HFF-Myc (cell line): ENCODE results near the gene PRDM13.

Experiments used
- DNase-seq: peaks from one replicate; pipeline ENCODE4 v3.0.0-alpha.2; 2011; ENCODE audit warnings: low read depth; ENCODE audit errors: extremely low read depth
- H3K4me3 ChIP-seq: replicated peaks from 2 replicates; pipeline ENCODE4 v1.5.1; 2011; ENCODE audit warnings: low read depth, mild to moderate bottlenecking, control low read depth, low read length
- TF ChIP-seq, protein P1 (sequence below): IDR thresholded peaks from 2 replicates; pipeline ENCODE4 v1.5.1; 2012; ENCODE audit warnings: mild to moderate bottlenecking, low read depth, low read length, control low read depth; ENCODE audit errors: missing control alignments

Gene PRDM13

DNA sequence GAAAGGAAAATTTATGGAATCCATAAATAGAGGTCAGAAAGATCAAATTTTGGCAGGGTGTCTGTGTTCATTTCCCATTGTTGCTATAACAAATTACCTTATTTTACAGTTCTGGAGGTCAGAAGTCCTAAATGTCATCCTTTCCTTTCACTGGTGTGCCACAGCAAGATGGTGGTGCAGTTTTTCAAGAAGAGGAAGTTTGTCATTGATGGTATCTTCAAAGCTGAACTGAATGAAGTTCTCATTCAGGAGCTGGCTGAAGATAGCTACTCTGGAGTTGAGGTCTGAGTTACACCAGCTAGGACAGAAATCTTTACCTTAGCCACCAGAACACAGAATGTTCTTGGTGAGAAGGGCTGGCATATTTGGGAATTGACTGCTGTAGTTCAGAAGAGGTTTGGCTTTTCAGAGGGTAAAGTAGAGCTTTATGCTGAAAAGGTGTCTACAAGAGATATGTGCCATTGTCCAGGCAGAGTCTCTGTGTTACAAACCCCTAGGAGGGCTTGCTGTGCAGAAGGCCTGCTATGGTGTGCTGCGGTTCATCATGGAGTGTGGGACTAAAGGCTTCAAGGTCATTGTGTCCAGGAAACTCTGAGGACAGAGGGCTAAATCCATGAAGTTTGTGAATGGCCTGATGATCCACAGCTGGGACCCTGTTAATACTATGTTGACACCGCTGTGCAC lies 30.9 kb upstream of the PRDM13 start:
- H3K4me3 ChIP-seq, result no peak overlapping the region
- DNase-seq, result no peak
- TF ChIP-seq, protein P1, sequence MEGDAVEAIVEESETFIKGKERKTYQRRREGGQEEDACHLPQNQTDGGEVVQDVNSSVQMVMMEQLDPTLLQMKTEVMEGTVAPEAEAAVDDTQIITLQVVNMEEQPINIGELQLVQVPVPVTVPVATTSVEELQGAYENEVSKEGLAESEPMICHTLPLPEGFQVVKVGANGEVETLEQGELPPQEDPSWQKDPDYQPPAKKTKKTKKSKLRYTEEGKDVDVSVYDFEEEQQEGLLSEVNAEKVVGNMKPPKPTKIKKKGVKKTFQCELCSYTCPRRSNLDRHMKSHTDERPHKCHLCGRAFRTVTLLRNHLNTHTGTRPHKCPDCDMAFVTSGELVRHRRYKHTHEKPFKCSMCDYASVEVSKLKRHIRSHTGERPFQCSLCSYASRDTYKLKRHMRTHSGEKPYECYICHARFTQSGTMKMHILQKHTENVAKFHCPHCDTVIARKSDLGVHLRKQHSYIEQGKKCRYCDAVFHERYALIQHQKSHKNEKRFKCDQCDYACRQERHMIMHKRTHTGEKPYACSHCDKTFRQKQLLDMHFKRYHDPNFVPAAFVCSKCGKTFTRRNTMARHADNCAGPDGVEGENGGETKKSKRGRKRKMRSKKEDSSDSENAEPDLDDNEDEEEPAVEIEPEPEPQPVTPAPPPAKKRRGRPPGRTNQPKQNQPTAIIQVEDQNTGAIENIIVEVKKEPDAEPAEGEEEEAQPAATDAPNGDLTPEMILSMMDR, result no peak

DNA sequence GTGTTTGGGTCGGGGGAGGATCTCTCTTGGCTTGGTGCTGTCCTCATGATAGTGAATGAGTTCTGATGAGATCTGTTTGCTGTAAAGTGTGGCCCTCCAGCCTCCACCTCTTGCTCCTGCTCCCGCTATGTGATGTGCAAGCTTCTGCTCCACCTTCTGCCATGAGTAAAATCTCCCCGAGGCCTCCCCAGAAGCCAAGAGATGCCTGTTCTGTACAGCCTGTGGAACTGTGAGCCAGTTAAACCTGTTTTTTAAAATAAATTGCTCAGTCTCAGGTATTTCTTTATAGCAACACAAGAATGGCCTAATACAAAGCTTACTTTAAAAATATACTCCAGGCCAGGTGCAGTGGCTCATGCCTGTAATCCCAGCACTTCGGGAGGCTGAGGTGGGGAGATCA lies 26.9 kb upstream of the PRDM13 start:
- H3K4me3 ChIP-seq, result no peak overlapping the region
- no peak for DNase-seq
- TF ChIP-seq, protein P1, result no peak

DNA sequence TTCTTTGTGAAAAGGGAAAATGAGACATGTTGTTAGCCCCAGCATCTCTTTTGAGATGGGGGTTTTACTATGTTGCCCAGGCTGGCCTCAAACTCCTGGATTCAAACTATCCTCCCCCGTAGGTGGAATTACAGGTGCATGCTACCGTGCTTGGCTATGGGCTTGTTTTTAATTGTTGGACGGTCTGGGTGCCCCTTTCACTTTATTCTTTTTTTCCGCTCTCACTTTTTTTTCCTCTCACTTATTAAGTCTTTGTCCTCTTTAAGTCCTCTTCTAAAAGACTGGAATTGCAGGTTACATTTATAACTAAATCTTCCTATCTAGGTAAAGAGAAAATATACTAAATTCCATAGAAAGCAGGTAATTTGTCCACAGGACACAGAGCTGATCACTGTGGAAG lies 18.8 kb upstream of the PRDM13 start:
- no peak overlapping the region for H3K4me3 ChIP-seq
- TF ChIP-seq, protein P1, result no peak
- DNase-seq, result no peak

DNA sequence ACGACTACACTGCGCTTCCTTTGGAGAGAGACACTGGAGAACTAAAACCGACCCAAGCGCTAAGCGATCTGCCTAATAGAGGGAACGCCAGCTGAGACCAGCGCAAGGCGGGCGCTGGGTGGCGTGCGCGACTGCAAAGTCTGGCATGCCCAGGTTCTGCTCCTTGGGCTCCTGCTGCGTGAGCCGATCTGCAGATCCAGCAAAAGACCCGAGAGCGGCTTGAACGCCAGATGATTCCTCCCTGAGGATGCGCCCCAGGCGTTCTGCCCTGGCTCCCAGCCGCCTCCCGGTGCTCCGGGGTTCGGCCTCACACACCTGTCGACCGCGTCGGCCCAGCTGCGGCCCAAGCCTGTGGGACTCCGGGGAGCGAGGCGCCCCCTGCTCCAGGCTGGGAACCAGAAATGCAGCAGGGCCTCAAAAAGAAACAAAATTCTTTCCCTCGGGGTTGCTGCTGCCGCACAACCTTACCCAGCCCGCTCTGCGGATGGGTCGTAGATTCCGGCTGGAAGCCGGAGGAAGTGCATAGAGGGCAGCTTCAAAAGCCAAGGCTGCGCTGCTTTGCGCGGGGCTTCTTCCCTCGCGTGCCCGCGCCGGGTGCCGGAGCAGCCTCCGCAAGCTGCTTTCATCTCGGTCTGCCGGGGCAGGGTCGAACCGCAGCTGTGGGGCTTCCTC lies 17.9 kb upstream of the PRDM13 start:
- TF ChIP-seq, protein P1, result peak; percentile 61
- peak; percentile 35 for DNase-seq
- H3K4me3 ChIP-seq, result peak overlapping the region; percentile 40

DNA sequence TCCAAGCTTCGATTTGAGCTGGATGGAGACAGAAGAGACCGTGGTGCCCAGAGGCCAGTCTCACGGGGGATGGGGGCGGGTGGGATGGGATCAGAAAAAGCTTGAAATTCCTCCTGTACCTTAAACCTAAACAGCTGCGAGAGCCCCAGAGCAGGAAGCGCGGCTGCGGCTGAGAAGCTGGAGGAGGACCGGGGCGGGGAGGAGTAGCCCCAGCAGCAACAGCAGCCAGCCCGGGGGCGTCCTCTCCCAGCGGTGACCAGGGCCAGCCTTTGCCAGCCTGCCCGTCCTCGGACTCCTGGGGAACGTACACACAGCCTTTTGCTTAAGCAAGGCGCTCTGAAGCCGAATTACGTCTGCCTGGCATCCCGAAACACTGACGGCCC lies 17.4 kb upstream of the PRDM13 start:
- no peak for DNase-seq
- H3K4me3 ChIP-seq, result peak overlapping the region; percentile 40
- TF ChIP-seq, protein P1, result no peak

DNA sequence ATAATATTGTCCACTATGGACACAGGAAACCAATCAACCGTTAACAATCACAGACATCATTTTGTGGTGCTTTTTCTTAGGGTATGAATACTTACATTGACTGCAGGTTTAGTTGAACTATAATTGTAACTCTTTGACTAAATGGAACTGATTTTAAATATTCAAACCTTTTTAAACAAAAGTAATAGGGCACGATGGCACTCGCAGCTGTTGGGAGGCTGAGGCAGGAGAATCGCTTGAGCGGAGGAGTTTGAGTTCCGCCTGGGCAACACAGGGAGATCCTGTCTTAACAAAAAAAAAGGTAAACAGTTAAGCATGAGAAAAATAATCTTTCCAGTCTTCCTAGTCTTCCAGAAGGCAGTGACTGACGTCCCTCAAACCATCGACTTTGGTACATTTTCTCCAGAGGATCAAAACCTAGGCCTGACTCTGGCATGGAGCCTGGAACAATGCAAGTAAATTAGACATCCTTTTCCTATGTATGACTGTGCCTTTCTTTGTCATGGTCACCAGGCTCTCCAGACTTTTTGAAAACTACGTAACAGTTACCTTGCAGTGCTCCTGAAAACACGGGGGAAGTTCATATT lies 16.6 kb upstream of the PRDM13 start:
- DNase-seq, result no peak
- H3K4me3 ChIP-seq, result no peak overlapping the region
- TF ChIP-seq, protein P1, result no peak
